Neural crest cell (in vitro differentiated cells): Measurements from ENCODE around the gene FAAP100. TPM values are rescaled to one million over a fixed set of nuclear protein-coding genes. Genes with fewer than 3 reads are reported as not detected.

Source experiments
- DNase-seq: peaks from one replicate; pipeline ENCODE4 v3.0.0; 2021; ENCODE audit warnings: low read depth, mixed read lengths, low spot score
- H3K27ac Mint-ChIP-seq: one replicate; pipeline ENCODE4 v1.8.0; 2021; ENCODE audit warnings: mild to moderate bottlenecking, mixed read lengths; ENCODE audit not compliant: unreplicated experiment
- H3K27me3 Mint-ChIP-seq: 2 replicates; pipeline ENCODE4 v1.8.0; 2021; ENCODE audit warnings: low read depth, mild to moderate bottlenecking, mixed read lengths
- H3K36me3 Mint-ChIP-seq: 2 replicates; pipeline ENCODE4 v1.8.0; 2021; ENCODE audit warnings: low read depth, mild to moderate bottlenecking, mixed read lengths
- H3K4me1 Mint-ChIP-seq: 2 replicates; pipeline ENCODE4 v1.8.0; 2021; ENCODE audit warnings: mixed read lengths
- H3K4me3 Mint-ChIP-seq: one replicate; pipeline ENCODE4 v1.8.0; 2021; ENCODE audit warnings: mild to moderate bottlenecking, mixed read lengths
- H3K9me3 Mint-ChIP-seq: 2 replicates; pipeline ENCODE4 v1.8.0; 2021; ENCODE audit warnings: mixed read lengths
- total RNA-seq: library from RNA; stranded (reverse); gene quantifications from 2 replicates; pipeline ENCODE4 v1.2.1, GENCODE V29; 2021
- TF ChIP-seq, protein P1 (sequence below): fragments of 200-600 bp; sonication (generic); conservative IDR thresholded peaks from 2 replicates; pipeline ENCODE4 v1.5.0; 2021; ENCODE audit warnings: antibody characterized with exemption, mild to moderate bottlenecking

The FAAP100 gene
- total RNA-seq, 1 donor from 2014 or later: 48.3 TPM

- Mint-ChIP-seq H3K27ac (no peak overlapping the region), H3K4me1 (no peaks in the 10 kb centered on the region), H3K9me3 (no peaks in the 10 kb centered on the region), H3K36me3 (peaks cover 12% of the 10 kb centered on the region), H3K27me3 (no peaks in the 10 kb centered on the region), H3K4me3 (no peak overlapping the region)
- DNase-seq: no peak
- TF ChIP-seq, protein P1, sequence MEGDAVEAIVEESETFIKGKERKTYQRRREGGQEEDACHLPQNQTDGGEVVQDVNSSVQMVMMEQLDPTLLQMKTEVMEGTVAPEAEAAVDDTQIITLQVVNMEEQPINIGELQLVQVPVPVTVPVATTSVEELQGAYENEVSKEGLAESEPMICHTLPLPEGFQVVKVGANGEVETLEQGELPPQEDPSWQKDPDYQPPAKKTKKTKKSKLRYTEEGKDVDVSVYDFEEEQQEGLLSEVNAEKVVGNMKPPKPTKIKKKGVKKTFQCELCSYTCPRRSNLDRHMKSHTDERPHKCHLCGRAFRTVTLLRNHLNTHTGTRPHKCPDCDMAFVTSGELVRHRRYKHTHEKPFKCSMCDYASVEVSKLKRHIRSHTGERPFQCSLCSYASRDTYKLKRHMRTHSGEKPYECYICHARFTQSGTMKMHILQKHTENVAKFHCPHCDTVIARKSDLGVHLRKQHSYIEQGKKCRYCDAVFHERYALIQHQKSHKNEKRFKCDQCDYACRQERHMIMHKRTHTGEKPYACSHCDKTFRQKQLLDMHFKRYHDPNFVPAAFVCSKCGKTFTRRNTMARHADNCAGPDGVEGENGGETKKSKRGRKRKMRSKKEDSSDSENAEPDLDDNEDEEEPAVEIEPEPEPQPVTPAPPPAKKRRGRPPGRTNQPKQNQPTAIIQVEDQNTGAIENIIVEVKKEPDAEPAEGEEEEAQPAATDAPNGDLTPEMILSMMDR: no peak
Measured at GRCh38 chr17:81563861-81564586, 11.9 kb upstream of the FAAP100 start.

DNA sequence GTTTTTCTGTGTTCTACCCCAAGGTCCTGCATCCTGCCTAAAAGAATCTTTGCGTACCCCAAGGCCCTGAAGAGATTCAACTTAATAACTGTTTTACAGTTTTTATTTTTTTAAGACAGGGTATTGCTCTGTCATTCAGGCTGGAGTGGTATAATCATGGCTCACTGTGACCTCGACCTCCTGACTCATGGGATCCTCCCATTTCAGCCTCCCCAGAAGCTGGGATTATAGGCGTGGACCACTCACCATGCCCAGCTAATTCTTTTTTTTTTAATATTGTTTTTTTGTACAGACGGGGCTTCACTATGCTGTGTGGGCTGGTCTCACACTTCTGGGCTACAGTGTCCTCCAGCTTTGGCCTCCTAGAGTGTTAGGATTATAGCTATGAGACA, 9.3 kb upstream of the FAAP100 start:
- Mint-ChIP-seq H3K27ac (no peak overlapping the region), H3K27me3 (no peaks in the 10 kb centered on the region), H3K4me3 (no peak overlapping the region), H3K36me3 (peaks cover 12% of the 10 kb centered on the region), H3K9me3 (no peaks in the 10 kb centered on the region), H3K4me1 (no peaks in the 10 kb centered on the region)
- no peak for DNase-seq
- TF ChIP-seq, protein P1: no peak

DNA sequence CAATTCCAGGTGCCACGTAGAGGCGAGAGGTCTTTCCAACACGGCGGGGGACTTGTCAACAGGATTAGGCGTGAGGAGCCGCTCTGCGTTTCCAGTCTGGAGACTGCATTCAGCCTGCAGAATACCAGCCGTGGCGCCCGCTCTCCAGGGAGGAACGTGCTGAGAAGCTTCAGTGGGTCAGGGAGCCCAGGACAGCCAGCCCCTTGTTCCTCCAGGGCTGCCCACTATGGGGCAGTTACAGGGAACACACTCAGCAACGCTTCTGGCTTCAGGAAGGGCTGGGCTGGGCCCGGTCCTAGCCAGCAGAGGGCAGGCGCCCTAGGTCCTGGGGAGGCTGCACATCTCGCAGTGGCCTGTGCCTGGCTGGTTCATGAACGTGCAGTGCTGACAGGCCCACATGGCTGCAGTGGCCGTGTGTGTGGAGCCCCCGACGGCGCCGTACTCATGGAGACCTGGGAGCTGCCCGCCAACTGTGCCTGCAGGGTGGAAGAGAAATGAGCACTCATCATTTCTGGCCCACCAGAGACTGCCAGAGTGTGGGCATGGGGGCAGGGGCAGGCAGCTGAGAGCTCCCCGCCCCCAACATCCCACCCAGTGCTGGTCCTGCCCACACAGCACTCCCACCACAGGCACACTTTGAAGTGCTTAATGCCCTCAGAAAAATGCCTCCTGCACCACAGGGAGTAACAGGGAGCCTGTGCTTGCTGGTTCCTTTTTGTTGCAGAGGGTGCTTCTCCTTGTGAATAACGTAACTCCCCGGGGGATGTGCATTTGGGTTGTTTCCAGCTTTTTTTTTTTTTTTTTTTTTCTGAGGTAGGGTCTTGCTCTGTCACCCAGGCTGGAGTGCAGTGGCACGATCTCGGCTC, 7.0 kb upstream of the FAAP100 start:
- H3K27ac Mint-ChIP-seq: no peak overlapping the region
- TF ChIP-seq, protein P1: no peak
- H3K27me3 Mint-ChIP-seq: no peaks in the 10 kb centered on the region
- no peaks in the 10 kb centered on the region for H3K9me3 Mint-ChIP-seq
- H3K36me3 Mint-ChIP-seq: peaks cover 5% of the 10 kb centered on the region
- H3K4me1 Mint-ChIP-seq: no peaks in the 10 kb centered on the region
- no peak for DNase-seq
- no peak overlapping the region for H3K4me3 Mint-ChIP-seq

- H3K9me3 Mint-ChIP-seq: no peaks in the 10 kb centered on the region
- TF ChIP-seq, protein P1: no peak
- H3K27ac Mint-ChIP-seq: peak overlapping the region; percentile 57
- no peak for DNase-seq
- H3K4me1 Mint-ChIP-seq: peaks cover 10% of the 10 kb centered on the region
- peak overlapping the region; percentile 38 for H3K4me3 Mint-ChIP-seq
- H3K36me3 Mint-ChIP-seq: peaks cover 5% of the 10 kb centered on the region
- no peaks in the 10 kb centered on the region for H3K27me3 Mint-ChIP-seq
Measured at GRCh38 chr17:81558115-81558468, 5.9 kb upstream of the FAAP100 start.

- Mint-ChIP-seq H3K27me3 (peaks cover 2% of the 10 kb centered on the region), H3K27ac (peak overlapping the region; percentile 57), H3K4me1 (peaks cover 14% of the 10 kb centered on the region), H3K36me3 (peaks cover 4% of the 10 kb centered on the region), H3K4me3 (peak overlapping the region; percentile 63), H3K9me3 (no peaks in the 10 kb centered on the region)
- TF ChIP-seq, protein P1: no peak
- no peak for DNase-seq
Measured at GRCh38 chr17:81557276-81558114, 5.3 kb upstream of the FAAP100 start.
